ENCODE data around the gene MUC4.

- TF ChIP-seq CTCF (IDR thresholded peaks at IDR 0.05) (no peak), SIN3A (IDR thresholded peaks at IDR 0.05; ENCODE audit: borderline replicate concordance, insufficient read depth, low read depth, low read length) (no peak), REST (IDR thresholded peaks at IDR 0.05; ENCODE audit: insufficient read depth in 1 of 2, low read depth in 2 of 2, low read length in 1 of 2) (no peak), POLR2AphosphoS5 (IDR thresholded peaks at IDR 0.05; ENCODE audit: low read depth, low read length) (no peak)
Observed at GRCh38 chr3:195809796-195810454, 1.8 kb downstream of the MUC4 start.
